ENCODE measurements around the gene RELN. TPM values are rescaled to one million over a fixed set of nuclear protein-coding genes. Genes with fewer than 3 reads are reported as not detected.

RELN gene
- total and polyA plus RNA-seq, 9 donors: 0.68 to 8.7 (median 2.7) TPM

DNA sequence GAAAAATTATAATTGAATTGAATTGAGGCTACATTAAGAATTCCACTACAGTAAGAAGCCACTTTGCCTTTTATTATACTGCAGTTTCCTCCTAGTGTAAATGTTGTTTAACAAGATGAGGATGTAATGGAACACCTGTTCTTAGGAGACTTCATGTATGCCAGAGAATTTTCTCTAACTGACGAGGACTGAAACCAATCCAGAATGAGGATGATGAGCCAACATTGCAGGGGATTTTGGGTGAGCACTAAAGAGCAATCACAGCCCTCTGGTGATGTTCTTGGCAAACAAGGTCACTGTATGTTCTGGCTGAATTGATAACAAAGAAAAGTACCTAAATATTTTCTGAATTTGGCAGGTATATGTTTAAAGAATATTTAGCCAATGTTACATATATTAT, 60.9 kb downstream of the RELN start:
- H3K27ac ChIP-seq: no peak overlapping the region
- no peaks in the 10 kb centered on the region for H3K36me3 ChIP-seq
- no peak for DNase-seq
- no peak for TF ChIP-seq EP300 (IDR thresholded peaks at IDR 0.05)
- TF ChIP-seq POLR2A (IDR thresholded peaks at IDR 0.05): no peak
- TF ChIP-seq, protein P1, sequence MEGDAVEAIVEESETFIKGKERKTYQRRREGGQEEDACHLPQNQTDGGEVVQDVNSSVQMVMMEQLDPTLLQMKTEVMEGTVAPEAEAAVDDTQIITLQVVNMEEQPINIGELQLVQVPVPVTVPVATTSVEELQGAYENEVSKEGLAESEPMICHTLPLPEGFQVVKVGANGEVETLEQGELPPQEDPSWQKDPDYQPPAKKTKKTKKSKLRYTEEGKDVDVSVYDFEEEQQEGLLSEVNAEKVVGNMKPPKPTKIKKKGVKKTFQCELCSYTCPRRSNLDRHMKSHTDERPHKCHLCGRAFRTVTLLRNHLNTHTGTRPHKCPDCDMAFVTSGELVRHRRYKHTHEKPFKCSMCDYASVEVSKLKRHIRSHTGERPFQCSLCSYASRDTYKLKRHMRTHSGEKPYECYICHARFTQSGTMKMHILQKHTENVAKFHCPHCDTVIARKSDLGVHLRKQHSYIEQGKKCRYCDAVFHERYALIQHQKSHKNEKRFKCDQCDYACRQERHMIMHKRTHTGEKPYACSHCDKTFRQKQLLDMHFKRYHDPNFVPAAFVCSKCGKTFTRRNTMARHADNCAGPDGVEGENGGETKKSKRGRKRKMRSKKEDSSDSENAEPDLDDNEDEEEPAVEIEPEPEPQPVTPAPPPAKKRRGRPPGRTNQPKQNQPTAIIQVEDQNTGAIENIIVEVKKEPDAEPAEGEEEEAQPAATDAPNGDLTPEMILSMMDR (IDR thresholded peaks at IDR 0.05): no peak
- no peaks in the 10 kb centered on the region for H3K27me3 ChIP-seq
- no peaks in the 10 kb centered on the region for H3K9me3 ChIP-seq
- intact Hi-C loops (cut with DNase I): no loop called here
- no peaks in the 10 kb centered on the region for H3K4me1 ChIP-seq (ENCODE audit: insufficient read depth)
- H3K4me3 ChIP-seq: no peak overlapping the region
- WGBS, 3 donors: 20 to 42% (median 37%) methylated on average over 1 of the region's 1 CpG

DNA sequence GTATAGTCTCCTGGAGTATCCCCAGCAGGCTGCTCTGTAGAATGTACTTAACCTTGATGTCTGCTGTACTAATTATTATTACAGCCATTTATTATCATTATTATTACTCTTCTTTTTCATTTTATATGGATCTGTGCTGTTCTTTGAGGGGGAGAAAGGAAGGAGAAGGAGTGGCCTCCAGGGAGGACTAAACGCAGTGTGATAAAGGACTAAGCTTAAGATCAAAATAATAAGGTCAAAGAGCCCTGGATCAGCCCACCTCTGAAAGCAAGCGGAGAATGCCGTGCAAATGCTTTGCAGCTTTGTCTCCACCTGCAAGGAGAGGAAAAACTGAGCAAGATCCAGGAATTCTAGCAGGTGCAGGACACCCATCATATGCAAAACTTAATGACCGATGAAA, 65.3 kb downstream of the RELN start:
- intact Hi-C loops (cut with DNase I): no loop called here
- Histone ChIP-seq H3K4me3 (no peak overlapping the region), H3K36me3 (no peaks in the 10 kb centered on the region), H3K9me3 (no peaks in the 10 kb centered on the region), H3K4me1 (ENCODE audit: insufficient read depth) (no peaks in the 10 kb centered on the region), H3K27ac (no peak overlapping the region), H3K27me3 (no peaks in the 10 kb centered on the region)
- no peak for DNase-seq
- no peak for TF ChIP-seq POLR2A (IDR thresholded peaks at IDR 0.05)
- TF ChIP-seq, protein P1 (IDR thresholded peaks at IDR 0.05): no peak
- TF ChIP-seq EP300 (IDR thresholded peaks at IDR 0.05): no peak
- WGBS, 3 donors: 28 to 44% (median 30%) methylated on average over 4 of the region's 4 CpGs

DNA sequence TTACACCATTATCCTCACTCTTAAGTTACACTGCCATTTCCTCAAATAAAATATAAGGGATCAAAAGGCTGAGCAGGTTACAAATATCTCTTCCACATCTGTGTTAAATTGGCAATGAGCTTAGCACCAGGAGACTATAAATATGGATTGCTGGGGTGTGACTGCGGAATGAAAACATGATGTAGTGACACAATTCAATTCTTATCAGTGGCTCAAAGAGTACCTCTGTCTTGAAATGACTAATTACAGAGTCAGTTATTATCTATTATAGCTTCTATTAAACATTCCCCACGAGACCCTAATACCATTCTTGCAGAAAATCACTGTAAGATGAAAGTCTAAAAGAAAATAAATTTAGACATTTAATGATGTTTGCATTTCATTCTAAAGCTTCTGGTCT, 67.1 kb downstream of the RELN start:
- H3K36me3 ChIP-seq: no peaks in the 10 kb centered on the region
- no peak for DNase-seq
- TF ChIP-seq, protein P1 (IDR thresholded peaks at IDR 0.05): no peak
- TF ChIP-seq POLR2A (IDR thresholded peaks at IDR 0.05): no peak
- TF ChIP-seq EP300 (IDR thresholded peaks at IDR 0.05): no peak
- H3K9me3 ChIP-seq: no peaks in the 10 kb centered on the region
- no peaks in the 10 kb centered on the region for H3K4me1 ChIP-seq (ENCODE audit: insufficient read depth)
- H3K4me3 ChIP-seq: no peak overlapping the region
- WGBS, 3 donors: 41 to 47% (median 41%) methylated on average over 2 of the region's 2 CpGs
- intact Hi-C loops (cut with DNase I): no loop called here
- no peak overlapping the region for H3K27ac ChIP-seq
- H3K27me3 ChIP-seq: no peaks in the 10 kb centered on the region

DNA sequence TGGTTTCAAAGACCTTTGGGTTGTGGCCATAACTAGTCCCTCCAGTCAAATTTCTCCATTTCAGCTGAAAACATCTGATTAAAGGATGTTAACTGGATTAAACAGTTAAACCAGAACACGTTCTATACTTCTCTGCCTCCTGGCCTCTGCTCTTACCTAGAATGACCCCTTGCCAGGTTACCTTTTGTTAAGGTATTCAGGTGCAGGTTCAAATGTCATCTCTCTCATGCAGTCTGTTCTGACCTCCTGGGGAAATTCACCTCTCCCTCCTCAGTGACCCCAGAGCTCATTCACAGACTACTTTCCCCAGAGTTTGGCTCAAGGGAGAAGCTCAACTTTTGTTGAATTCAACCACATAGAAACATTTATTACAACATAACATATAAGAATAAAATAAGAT, 67.8 kb downstream of the RELN start:
- Histone ChIP-seq H3K27ac (no peak overlapping the region), H3K36me3 (no peaks in the 10 kb centered on the region), H3K9me3 (no peaks in the 10 kb centered on the region), H3K27me3 (no peaks in the 10 kb centered on the region), H3K4me3 (no peak overlapping the region), H3K4me1 (ENCODE audit: insufficient read depth) (no peaks in the 10 kb centered on the region)
- no peak for DNase-seq
- TF ChIP-seq POLR2A (IDR thresholded peaks at IDR 0.05): no peak
- TF ChIP-seq, protein P1 (IDR thresholded peaks at IDR 0.05): no peak
- TF ChIP-seq EP300 (IDR thresholded peaks at IDR 0.05): no peak
- WGBS, 3 donors: 40 to 63% (median 50%) methylated on average over 1 of the region's 1 CpG
- intact Hi-C loops (cut with DNase I): no loop called here
